Measurements from ENCODE around the gene PORCN. TPM values are rescaled to one million over a fixed set of nuclear protein-coding genes. Genes with fewer than 3 reads are reported as not detected.

PORCN gene
- total RNA-seq, 1 experiment from 2014 or later: 11.9 TPM

DNA sequence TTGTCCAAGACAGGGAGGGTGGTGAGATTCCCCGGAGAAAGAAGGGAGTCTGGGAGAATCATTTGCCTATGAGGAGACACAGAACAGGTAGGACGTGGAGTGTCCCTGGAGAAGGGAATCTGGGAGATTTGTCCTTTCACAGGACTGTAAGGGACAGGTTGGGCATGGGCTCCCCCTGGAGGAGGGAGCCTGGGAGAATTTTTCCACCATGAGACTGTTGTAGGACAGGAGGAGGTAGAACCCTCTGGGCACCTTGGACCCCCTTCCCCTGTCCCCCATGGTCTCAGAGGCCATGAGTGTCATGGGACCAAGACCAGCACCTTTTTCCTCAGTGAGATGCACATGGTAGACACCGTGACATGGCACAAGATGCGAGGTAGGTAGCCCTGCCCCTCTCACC, 2.8 kb downstream of the PORCN start:
- Histone ChIP-seq H3K36me3 (ENCODE audit: insufficient read depth, low read length, poor library complexity, severe bottlenecking) (no peaks in the 10 kb centered on the region), H3K27ac (ENCODE audit: low read depth, low read length, poor library complexity, severe bottlenecking) (no peak overlapping the region), H3K9me3 (ENCODE audit: low read depth, low read length, poor library complexity, severe bottlenecking) (no peaks in the 10 kb centered on the region), H3K27me3 (replicated peaks; ENCODE audit: insufficient read depth, low read depth, low read length, poor library complexity) (no peaks in the 10 kb centered on the region), H3K4me1 (ENCODE audit: insufficient read depth, low read length, poor library complexity, severe bottlenecking) (no peaks in the 10 kb centered on the region), H3K4me3 (ENCODE audit: low read depth, low read length, poor library complexity, severe bottlenecking) (no peak overlapping the region)
- DNase-seq (ENCODE audit: low spot score): peak; percentile 28
- TF ChIP-seq, protein P1, sequence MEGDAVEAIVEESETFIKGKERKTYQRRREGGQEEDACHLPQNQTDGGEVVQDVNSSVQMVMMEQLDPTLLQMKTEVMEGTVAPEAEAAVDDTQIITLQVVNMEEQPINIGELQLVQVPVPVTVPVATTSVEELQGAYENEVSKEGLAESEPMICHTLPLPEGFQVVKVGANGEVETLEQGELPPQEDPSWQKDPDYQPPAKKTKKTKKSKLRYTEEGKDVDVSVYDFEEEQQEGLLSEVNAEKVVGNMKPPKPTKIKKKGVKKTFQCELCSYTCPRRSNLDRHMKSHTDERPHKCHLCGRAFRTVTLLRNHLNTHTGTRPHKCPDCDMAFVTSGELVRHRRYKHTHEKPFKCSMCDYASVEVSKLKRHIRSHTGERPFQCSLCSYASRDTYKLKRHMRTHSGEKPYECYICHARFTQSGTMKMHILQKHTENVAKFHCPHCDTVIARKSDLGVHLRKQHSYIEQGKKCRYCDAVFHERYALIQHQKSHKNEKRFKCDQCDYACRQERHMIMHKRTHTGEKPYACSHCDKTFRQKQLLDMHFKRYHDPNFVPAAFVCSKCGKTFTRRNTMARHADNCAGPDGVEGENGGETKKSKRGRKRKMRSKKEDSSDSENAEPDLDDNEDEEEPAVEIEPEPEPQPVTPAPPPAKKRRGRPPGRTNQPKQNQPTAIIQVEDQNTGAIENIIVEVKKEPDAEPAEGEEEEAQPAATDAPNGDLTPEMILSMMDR (conservative IDR thresholded peaks at IDR 0.05; ENCODE audit: low read depth, low read length): peak; percentile 50
- TF ChIP-seq EZH2 (IDR thresholded peaks at IDR 0.05; ENCODE audit: borderline replicate concordance, low read depth, low read length, poor library complexity, severe bottlenecking): no peak
- POLR2A ChIA-PET (ENCODE audit: low non-redundant PET): no interaction called here
- no TSS peak for BruUV-seq (replicated peaks)
- intact Hi-C loops (cut with micrococcal nuclease; ENCODE audit: unreplicated experiment): no loop called here
- CTCF ChIA-PET: no interaction called here

DNA sequence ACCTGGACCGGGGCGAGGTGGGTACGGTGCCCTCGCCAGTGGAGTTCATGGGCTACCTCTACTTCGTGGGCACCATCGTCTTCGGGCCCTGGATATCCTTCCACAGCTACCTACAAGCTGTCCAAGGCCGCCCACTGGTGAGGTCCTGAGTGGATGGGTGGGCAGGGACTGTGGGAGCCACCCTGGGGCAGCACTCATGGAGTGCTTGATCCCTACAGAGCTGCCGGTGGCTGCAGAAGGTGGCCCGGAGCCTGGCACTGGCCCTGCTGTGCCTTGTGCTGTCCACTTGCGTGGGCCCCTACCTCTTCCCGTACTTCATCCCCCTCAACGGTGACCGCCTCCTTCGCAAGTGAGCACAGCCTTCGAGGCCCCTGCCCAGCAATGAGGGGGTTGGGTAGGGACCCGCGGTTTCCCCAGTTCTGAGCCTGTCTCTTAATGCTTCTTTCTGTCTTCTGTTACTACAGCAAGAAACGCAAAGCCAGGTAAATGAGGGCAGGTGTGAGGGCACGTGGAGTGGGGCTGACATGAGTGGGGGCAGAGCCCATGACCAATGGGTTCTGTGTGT, 3.7 kb downstream of the PORCN start:
- no TSS peak for BruUV-seq (replicated peaks)
- H3K9me3 ChIP-seq (ENCODE audit: low read depth, low read length, poor library complexity, severe bottlenecking): no peaks in the 10 kb centered on the region
- TF ChIP-seq EZH2 (IDR thresholded peaks at IDR 0.05; ENCODE audit: borderline replicate concordance, low read depth, low read length, poor library complexity, severe bottlenecking): no peak
- TF ChIP-seq, protein P1 (conservative IDR thresholded peaks at IDR 0.05; ENCODE audit: low read depth, low read length): no peak
- POLR2A ChIA-PET (ENCODE audit: low non-redundant PET): interaction anchor here (0.6 kb wide), 1 partner anchor 8 kb away, joined by 5 read pairs; no protein-coding TSS in a partner anchor
- H3K27ac ChIP-seq (ENCODE audit: low read depth, low read length, poor library complexity, severe bottlenecking): no peak overlapping the region
- no peaks in the 10 kb centered on the region for H3K4me1 ChIP-seq (ENCODE audit: insufficient read depth, low read length, poor library complexity, severe bottlenecking)
- H3K36me3 ChIP-seq (ENCODE audit: insufficient read depth, low read length, poor library complexity, severe bottlenecking): no peaks in the 10 kb centered on the region
- H3K27me3 ChIP-seq (replicated peaks; ENCODE audit: insufficient read depth, low read depth, low read length, poor library complexity): no peaks in the 10 kb centered on the region
- CTCF ChIA-PET: no interaction called here
- intact Hi-C loops (cut with micrococcal nuclease; ENCODE audit: unreplicated experiment): no loop called here
- no peak overlapping the region for H3K4me3 ChIP-seq (ENCODE audit: low read depth, low read length, poor library complexity, severe bottlenecking)
- no peak for DNase-seq (ENCODE audit: low spot score)

DNA sequence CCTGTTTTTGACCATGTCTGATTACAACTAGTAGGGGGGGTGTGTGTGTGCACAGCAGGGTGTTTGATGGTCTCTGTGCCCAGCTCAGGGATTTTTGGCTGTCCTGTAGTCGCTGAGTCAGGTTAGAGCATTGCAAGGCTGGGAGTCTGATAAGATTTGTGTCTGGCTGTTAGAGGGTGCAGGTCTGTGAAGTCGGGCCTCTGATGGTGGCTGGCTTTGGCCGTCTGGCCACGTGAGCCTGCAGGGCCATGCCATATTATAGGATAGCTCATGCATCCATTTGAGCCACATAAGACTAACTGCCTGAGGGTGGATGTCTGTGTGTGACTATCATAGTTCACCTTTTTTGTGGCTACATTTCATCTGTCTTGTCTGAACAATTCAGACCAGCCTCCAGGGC, 4.9 kb downstream of the PORCN start:
- Histone ChIP-seq H3K36me3 (ENCODE audit: insufficient read depth, low read length, poor library complexity, severe bottlenecking) (no peaks in the 10 kb centered on the region), H3K9me3 (ENCODE audit: low read depth, low read length, poor library complexity, severe bottlenecking) (no peaks in the 10 kb centered on the region), H3K27ac (ENCODE audit: low read depth, low read length, poor library complexity, severe bottlenecking) (no peak overlapping the region), H3K4me3 (ENCODE audit: low read depth, low read length, poor library complexity, severe bottlenecking) (no peak overlapping the region), H3K4me1 (ENCODE audit: insufficient read depth, low read length, poor library complexity, severe bottlenecking) (no peaks in the 10 kb centered on the region), H3K27me3 (replicated peaks; ENCODE audit: insufficient read depth, low read depth, low read length, poor library complexity) (no peaks in the 10 kb centered on the region)
- DNase-seq (ENCODE audit: low spot score): no peak
- TF ChIP-seq EZH2 (IDR thresholded peaks at IDR 0.05; ENCODE audit: borderline replicate concordance, low read depth, low read length, poor library complexity, severe bottlenecking): no peak
- TF ChIP-seq, protein P1 (conservative IDR thresholded peaks at IDR 0.05; ENCODE audit: low read depth, low read length): no peak
- CTCF ChIA-PET: no interaction called here
- intact Hi-C loops (cut with micrococcal nuclease; ENCODE audit: unreplicated experiment): no loop called here
- BruUV-seq (replicated peaks): no TSS peak
- POLR2A ChIA-PET (ENCODE audit: low non-redundant PET): no interaction called here

All from A673 (cell line).